Suprapubic skin (tissue), 3 donors: Measurements from ENCODE around the gene KLF13.

ENCODE experiments used
- CTCF ChIP-seq, 2 donors: fragments of 200-600 bp in 1 of 2; fragments of 450-650 bp in 1 of 2; sonication (generic) in 1 of 2; IDR thresholded peaks; one replicate each; pipeline ENCODE4 v1.5.1; 2016 to 2019; ENCODE audit warnings: antibody characterized with exemption in 2 of 2, mild to moderate bottlenecking in 1 of 2, moderate library complexity in 1 of 2
- POLR2AphosphoS5 ChIP-seq, 3 donors: sonication (generic); formaldehyde crosslinking; IDR thresholded peaks; one replicate each; pipeline ENCODE4 v1.6.1; 2017; ENCODE audit warnings: antibody characterized with exemption in 3 of 3

GRCh38 chr15:31390029-31390428 is 63.4 kb downstream of the KLF13 start:
- no peak for TF ChIP-seq CTCF (IDR thresholded peaks at IDR 0.05)
- no peak for TF ChIP-seq POLR2AphosphoS5 (IDR thresholded peaks at IDR 0.05)
